ENCODE measurements around the gene CRISPLD2.
"Not testable (repeated sequence)": the region's sequence is repeated elsewhere in the genome, so short reads cannot be mapped to it uniquely, and the experiment has no call there.

The CRISPLD2 gene

DNA sequence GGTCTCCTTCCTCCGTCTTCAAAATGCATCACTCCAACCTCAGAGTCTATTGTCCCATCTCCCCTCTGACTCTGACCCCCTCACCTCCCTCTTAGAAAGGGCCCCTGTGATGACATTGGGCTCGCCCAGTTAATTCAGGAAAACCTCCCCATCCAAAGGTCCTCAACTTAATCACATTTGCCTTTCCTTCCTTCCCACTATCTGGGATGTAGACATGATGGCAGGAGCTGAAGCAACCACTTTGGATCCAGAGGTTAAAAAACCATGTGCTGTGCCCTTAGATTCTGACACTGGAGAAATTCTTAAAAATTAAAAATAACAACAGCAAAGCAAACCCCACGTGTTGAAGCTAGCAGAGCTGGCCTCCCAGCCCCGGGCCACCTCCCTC is 111.3 kb downstream of the CRISPLD2 start:
- no peak for DNase-seq (ENCODE audit: low spot score)

DNA sequence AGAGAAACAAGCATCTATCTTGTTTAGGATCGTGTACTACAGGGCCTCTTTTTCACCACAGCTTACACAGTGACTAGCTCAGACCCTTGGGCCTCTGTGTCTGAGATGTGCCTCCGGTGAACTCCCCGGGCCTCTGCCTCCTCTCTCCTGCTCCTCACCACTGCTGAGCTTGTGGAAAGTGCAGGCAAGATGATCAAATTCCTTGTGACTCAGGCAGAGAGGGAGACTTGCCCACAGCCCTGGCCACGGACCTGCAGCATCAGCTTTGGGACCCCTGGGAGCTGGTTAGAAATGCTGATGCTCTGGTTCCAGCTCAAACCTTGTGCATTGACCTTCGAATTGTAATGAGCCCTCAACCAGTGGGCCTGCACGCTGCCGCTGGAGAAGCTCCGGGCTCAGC is 111.7 kb downstream of the CRISPLD2 start:
- no peak for DNase-seq (ENCODE audit: low spot score)

DNA sequence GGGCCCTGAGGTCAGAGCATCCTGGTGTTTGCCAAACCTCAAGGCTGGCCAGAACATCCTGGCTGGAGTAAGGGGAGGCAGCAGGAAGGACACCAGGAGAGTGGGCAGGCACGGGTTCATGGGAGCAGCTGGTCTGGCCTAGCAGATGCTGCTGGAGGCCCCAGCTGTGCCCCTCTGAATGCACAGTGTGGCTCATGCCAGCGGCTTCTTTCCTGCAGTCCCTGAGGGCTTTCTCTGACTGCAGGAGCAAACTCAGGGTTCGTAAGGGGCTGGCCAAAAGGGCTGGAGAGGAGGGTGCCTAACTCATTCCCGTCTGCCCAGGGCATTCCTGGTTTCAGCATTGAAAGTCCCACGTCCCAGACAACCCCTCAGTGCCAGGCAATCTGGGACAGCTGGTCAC is 112.9 kb downstream of the CRISPLD2 start:
- DNase-seq (ENCODE audit: low spot score) = no peak

DNA sequence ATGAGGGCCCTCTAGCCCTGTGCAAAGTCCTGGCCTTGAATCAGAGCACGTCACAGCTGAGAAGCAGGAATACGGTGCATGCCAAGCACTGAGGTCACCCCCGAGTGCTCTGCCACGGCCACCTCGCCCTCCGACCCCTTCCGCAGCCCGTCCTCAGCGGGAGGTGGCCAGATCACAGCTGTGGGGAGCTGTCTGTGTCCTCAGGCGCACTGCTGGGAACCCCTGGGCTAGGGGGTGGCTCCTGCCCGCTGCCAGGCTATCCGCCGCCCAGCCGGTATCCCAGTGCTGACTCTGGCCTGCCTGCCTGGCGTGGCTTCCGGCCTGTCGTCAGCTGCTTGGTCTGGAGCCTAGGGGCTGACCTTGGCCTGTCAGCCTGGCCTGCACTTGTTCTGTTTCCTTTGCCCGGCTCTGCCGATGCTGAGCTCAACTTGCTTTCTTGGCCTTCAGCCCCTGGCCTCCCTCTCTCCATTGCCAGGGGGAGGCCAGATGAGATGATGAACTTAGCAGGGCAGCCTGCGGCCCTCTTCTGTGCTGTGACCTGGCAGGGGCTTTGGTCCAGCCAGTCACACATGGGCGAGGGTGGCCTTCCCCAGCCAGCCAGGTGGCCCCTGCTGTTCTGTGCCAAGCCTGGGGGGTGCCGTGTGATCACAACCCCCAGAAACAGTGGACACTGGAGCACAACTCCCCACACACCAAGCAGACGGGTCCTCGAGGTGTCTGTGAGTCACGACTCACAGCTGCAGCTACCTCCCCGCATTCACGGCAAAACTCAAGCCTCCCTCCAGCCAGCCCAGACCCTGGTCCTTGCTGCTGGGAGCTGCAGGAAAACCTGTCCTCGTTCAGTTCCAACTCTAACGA is 114.2 kb downstream of the CRISPLD2 start:
- no peak for DNase-seq (ENCODE audit: low spot score)

DNA sequence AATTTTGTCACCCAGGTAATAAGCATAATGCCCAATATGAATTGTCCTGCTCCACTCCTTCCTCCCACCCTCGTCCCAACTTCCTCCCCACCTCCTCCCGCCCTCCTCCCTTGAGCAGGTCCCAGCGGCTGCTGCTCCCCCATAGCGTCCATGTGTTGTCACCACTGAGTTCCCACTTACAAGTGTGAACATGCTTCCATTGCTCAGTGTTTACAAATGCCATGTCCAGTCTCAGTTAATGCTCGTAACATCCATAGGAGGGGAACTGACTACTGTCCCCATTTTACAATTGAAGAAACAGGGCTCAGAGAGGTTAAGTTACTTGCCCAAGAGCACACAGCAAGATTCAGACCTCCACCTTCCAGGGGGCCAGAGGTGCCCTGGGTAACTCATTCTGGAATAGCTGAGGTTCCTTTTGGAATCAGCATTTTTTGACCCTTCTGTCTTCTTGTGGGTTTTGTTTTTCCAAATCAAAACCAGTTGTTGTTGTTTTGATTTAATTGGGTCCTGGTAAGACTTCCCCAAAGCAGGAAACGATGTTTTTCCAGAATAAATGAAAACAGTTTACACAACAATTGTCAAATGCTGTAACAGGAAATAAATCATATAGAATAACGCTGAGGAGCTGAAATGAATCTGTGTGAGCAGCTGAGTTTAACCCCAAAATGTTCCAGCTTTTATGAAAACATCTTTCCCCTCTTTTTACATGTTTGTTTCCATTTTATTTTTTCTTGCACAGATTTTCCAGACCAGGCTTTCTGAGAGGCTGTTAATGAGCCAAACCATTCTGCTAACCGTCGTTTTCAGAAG is 117.6 kb downstream of the CRISPLD2 start:
- DNase-seq (ENCODE audit: low spot score) = no peak

DNA sequence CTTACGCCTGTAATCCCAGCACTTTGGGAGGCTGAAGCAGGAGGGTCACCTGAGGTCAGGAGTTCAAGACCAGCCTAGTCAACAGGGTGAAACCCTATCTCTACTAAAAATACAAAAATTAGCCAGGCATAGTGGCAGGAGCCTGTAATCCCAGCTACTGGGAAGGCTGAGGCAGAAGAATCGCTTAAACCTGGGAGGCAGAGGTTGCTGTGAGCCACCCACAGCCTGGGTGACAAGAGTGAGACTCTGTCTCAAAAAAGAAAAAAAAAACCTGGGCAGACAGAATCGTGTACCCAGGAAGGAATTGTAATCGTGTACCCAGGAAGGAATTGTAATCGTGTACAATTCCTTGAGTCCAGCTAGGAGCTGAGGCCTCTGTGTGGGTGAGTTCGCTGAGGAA is 118.8 kb downstream of the CRISPLD2 start:
- not testable (repeated sequence) for DNase-seq (ENCODE audit: low spot score)

DNA sequence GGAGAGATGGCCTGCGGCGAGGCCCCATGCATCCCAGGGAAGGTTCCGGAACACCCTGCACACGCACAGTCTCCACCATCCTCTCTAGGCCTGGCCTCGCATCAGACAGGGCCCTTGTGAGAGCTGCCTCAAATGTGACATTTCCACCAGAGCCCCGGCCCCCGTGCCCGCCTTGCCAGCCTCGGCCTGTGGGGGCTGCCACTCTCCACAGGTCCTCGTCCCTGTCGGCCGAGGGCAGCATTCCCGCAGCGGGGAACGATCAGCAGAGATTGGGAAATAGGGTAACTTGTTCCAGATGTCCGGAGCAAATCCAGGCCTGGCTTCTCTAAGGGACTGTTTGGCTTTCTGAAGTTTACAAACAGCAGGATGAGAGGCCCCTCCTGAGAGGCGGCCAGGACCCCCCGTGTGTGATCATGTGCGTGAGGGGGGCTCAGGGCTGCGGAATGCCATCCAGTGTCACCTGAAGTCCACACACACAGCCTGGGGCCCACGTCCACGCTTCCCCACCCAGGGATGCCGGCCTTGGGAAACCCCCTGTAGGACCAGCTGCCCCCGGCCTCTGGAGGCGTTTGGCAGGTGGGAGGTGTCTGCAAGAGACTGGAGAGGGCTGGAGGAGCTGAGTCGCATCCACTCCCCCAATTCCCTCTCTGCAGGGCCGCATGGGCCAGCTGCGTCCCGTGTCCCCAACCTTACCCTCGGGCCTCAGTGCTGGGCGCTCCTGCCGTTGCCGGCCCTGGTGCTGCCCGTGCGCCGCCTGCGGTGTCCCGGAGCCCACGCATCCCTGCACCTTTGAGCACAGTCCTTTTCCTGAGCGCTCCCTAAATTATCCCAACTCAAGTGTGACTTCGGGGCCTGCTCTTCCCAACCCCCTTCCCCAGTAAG is 121.1 kb downstream of the CRISPLD2 start:
- no peak for DNase-seq (ENCODE audit: low spot score)

DNA sequence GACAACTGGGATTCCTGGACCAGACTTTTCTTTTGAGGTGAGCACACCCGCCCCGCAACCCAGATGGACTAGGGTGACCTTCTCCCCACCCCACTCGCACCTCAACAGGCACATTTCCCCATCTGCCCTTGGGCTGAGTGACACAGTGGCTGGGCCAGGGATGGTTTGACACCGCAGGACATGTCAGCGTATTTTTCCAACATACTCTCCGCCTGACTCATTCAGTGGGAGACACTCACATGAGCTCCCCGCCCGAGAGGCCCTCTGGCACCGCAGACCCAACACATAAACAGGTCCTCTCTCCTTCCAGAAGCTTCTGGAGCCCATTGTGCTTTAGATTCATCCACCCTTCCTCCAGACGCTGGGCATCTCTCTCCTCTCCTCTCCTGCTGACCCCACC is 122.1 kb downstream of the CRISPLD2 start:
- no peak for DNase-seq (ENCODE audit: low spot score)

DNA sequence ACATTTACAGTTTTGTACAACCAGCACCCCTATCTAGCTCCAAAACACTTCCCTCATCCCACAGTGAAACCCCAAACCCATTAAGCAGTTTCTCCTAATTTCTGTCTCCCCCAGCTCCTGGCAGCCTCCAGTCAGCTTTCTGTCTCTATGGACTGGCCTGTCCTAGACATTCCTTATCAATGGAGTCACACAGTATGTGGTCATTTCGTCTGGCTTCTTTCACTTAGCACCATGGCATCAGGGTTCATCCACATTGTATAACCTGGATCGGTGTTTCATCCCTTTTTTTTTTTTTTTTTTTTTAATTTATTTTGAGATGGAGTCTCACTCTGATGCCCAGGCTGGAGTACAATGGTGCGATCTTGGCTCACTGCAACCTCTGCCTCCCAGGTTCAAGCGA is 123.0 kb downstream of the CRISPLD2 start:
- DNase-seq (ENCODE audit: low spot score) = no peak

DNA sequence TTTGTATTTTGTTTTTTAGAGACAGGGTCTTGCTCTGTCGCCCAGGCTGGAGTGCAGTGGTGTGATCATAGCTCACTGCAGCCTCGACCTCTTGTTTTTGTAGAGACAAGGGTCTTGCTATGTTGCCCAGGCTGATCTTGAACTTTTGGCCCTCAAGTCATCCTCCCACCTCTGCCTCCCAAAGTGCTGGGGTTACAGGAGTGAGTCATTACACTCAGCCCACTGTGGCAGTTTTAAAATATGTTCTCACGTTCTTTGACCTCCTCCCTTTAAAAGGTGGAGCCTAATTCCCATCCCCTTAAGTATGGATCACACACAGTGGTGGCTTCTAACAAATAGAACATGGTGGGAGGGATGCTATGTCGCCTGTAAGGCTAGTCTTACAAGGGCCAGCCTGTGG is 123.8 kb downstream of the CRISPLD2 start:
- DNase-seq (ENCODE audit: low spot score) = no peak

DNA sequence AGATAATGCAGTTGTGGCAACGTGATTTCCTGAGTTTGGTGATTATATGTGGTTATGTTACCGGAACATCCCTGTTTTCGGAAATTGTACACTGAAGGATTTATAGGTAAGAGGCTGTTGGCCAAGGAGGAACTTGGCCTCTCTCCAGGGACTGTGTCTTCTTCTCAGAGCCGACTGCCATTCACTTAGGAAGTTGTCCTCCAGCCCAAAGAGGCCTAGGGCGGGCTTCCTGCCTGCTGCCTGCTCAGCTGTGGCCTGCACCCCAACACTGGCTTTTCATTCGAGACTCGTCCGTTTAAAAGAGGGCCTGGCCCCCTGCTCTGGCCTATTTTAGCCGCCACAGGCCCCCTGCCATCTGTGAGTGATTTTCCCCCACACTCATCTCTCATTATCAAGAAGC is 127.2 kb downstream of the CRISPLD2 start:
- DNase-seq (ENCODE audit: low spot score) = no peak

DNA sequence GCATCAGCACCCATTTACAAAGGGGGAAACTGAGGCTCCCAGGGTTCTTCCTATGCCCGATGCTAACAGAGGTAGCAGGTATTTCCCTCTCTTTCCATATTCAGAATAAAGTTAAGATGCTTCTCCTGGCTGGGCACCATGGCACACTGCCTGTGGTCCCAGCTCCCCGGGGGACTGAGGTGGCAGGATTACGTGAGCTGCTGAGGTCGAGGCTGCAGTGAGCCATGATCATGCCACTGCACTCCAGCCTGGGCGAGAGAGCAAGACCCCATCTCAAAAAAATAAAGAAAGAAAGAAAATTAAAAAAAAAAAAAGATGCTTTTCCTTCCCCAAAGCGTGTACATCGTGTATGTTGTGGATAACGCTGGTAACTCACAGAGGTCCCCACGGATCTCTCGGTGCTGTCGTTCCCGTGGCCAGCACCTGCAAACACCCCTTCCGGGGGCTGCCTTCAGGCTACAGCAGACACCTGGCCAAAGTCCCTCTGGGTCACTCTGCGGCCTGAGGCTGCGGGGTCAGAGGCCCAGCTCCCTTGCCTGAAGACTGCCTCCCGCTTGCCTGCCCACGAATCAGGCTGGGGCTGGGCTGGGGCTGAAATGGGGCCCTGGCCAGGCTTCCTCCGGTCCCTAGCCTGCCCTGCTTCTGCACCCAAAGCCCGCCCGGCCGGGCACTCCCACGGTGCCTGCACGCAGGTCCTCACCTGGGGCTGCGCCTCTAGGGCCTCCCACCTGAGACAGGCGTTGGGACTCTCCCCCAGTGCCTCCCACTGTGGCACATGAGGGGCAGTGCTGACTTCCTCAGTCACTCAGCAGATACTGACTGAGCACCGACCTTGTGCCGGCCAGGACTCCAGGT is 128.4 kb downstream of the CRISPLD2 start:
- no peak for DNase-seq (ENCODE audit: low spot score)

DNA sequence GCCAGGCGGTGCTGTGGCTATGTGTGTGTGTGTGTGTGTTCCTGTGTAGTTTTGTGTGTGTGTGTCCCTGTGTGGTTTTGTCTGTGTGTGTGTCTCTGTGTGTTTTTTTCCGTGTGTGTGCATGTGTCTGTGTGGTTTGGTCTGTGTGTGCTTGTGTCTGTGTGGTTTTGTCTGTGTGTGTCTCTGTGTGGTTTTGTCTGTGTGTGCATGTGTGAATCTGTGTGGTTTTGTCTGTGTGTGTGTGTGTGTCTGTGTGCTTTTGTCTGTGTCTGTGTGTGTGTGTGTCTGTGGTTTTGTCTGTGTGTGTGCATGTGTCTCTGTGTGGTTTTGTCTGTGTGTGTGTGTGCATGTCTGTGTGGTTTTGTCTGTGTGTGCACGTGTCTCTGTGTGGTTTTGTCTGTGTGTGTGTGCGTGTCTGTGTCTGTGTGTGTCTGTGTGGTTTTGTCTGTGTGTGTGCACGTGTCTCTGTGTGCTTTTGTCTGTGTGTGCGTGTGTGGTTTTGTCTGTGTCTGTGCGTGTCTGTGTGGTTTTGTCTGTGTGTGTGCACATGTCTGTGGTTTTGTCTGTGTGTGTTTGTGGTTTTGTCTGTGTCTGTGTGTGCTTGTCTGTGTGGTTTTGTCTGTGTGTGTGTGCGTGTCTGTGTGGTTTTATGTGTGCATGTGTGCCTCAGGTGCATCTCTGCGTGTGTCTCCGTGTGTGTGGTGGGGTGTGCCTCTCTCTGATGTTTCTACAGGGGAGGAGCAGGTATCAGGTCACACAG is 129.2 kb downstream of the CRISPLD2 start:
- no peak for DNase-seq (ENCODE audit: low spot score)

DNA sequence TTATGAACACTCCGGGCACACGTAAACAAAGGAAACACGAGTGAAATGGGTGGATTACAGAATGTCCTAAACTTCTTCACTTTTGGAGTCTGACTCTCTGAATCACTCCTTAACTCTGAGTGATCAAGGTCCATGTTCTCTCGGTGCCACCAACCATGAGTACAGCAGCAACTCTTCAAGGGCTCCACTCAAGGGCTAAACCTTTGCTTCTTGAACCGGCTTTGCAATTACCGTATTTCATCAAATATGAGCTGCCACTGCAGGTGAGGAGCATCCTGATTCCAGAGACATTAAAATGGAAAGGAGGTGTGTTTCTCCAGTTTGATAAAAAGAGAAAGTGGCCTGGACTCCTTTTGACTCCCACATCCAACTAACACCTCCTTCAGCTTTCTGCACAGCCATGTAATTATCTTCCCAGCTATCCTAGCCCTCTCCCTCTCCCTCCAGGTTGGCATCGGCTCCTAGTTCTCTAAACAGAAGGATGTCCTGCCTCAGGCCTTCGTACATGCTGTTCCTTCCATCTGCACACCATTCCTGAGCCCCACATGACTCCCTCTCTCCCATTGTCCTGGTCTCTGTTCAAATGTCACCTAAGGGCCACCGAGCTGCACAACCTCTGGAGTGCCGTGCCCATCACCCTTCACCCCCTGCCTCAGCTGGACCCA is 130.1 kb downstream of the CRISPLD2 start:
- no peak for DNase-seq (ENCODE audit: low spot score)

DNA sequence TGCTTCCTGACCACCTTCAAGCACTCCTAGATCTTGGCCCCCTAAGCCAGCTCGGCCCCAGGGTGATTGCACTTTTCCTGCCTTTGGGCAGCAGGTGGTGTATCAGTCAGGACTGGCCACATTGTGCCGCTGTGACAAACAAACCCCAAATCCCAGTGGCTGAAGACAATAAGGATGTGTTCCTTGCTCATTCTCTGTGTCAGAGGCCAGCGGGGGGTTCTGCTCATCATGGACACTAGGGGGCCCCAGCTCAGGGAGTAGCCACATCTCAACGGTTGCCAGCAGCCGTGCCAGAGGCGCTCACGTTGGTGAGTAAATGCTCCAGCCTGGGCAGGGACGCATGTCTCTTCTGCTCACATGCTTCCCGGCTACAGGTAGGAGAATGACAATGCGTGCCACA is 131.1 kb downstream of the CRISPLD2 start:
- no peak for DNase-seq (ENCODE audit: low spot score)

DNA sequence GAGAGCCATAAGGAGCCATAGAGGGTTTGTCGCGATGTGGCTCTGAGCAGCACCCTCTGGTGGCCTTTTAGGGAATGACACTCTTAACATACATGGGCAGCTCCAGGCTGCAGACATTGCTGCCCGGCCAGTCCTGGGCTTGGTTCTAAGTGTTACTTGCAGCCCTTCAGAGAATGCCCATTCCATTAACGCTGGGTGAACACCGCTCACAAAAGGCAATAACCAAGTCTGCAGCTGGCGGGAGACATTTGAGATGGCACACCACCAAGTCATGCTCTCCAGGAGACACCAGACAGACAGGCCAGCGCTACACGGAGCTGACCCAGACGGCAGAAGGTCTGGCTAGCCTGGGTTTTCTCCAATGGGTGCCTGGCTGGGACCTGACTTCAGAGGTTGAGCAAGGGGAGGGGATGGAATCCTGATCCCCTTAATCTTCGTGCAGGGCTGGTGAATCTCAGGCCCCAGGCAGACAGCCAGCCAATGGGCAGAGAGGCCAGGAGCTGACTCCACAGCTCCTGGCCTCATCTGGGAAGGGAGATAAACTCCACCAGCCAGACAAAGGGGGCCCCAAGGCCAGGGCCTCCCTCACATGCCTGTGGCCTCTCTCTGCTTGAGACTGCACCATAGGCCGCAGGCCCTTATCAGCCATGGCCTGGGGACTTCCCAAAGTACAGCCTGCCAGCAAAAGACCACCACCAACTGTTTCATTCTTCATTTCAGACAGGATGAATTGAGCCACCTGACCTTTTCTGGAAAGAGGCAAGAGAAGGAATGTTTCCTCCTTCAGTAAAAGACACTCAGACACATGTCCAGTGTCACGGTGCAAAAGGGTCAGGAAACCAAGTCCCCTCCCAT is 132.8 kb downstream of the CRISPLD2 start:
- DNase-seq (ENCODE audit: low spot score) = peak; percentile 86

DNA sequence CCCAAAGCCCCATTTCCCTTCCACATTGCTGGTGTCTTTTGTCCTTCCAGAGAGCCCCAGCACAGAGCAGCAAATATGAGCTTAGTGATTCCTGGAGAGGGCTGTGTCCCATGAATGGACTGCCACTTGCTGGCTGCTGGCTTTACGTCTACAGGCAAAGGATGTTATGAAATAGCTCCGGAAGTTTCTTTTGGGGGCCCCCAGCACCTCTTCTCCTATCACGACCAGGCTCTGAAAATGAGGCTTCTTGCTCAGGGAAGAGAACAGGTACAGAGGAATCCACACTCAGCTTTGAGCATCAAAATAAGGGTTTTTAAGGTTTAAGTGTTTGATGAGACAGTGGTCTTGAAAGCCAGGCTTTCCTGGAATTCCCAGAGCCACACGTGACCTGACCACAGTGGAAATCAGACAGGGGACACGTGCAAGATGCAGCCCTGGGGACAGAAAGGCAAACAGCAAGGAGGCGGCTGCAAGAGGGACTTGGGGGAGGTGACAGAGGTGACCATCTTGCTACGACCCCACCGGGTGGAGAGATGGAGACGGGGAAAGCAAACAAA is 133.5 kb downstream of the CRISPLD2 start:
- DNase-seq (ENCODE audit: low spot score) = no peak

DNA sequence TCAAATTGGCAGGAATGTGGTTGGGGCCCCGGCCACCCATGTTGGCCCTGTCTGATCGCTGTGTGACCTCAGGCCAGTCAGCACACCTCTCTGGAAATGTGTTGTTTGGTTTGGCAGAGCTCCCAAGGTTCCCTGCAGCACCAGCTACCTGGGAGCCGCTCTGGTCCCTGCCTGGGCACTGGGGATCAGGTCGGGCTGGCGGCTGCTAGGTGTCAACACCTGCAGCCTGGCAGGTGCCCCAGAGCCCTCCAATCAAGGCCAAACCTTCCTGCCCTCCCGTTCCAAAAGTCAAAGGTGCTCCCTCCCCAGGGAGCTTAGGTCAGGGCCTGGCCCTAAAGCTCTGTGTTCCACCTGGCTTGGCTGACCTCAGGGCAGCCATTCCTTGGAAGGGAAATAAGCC is 135.6 kb downstream of the CRISPLD2 start:
- no peak for DNase-seq (ENCODE audit: low spot score)

DNA sequence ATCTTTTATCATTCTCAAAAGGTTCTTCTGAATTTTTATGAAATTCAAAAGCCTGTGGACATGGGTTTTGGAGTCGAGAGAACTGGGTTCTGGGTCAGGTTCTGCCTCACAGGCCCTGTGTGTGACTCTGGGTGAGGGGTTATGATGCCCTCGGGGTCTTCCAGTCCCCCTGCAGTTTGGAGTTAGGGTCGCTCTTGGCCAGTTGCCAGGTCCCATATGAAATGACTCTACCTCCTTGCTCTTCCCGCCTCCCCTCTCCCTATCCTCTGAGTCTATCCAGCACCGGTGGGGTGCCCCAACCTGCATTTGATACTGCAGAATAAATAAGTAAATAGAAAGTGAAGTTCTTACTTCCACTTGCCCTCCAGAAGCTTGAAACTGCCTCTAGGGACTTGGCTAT is 137.4 kb downstream of the CRISPLD2 start:
- no peak for DNase-seq (ENCODE audit: low spot score)
